Stimulated activated CD4-positive, alpha-beta T cell treated with anti-CD3 and anti-CD28 coated beads, Interleukin-15, amount 100 ng/mL, for 24 hours (primary cell): ENCODE data around the gene COL26A1.
"Not testable (repeated sequence)": the region's sequence is repeated elsewhere in the genome, so short reads cannot be mapped to it uniquely, and the experiment has no call there.

Source experiments
- DNase-seq: peaks from one replicate; pipeline ENCODE4 v3.0.0-alpha.2; 2020

The COL26A1 gene

GRCh38 chr7:101362334-101363195 is at the start of gene COL26A1:
TSS of gene COL26A1 (plus strand) at chr7:101362875. CDS start at chr7:101363033, 158 bp downstream.
- peak; percentile 36 for DNase-seq

GRCh38 chr7:101315336-101315735 is 47.3 kb upstream of the COL26A1 start:
- peak; percentile 68 for DNase-seq

GRCh38 chr7:101319401-101319800 is 43.3 kb upstream of the COL26A1 start:
- no peak for DNase-seq

GRCh38 chr7:101321491-101322401 is 40.9 kb upstream of the COL26A1 start, which contains the start of gene IFT22:
TSS of gene IFT22 (minus strand) at chr7:101321812. CDS start at chr7:101321709, 103 bp downstream.
- DNase-seq = peak; percentile 93

GRCh38 chr7:101328159-101328558 is 34.5 kb upstream of the COL26A1 start:
- no peak for DNase-seq

- no peak for DNase-seq
Measured at GRCh38 chr7:101330011-101330484, 32.6 kb upstream of the COL26A1 start.

GRCh38 chr7:101332026-101332425 is 30.6 kb upstream of the COL26A1 start:
- no peak for DNase-seq

GRCh38 chr7:101333912-101334311 is 28.8 kb upstream of the COL26A1 start:
- no peak for DNase-seq

GRCh38 chr7:101340379-101340778 is 22.3 kb upstream of the COL26A1 start:
- DNase-seq = no peak

- DNase-seq = no peak
Measured at GRCh38 chr7:101342892-101343291, 19.8 kb upstream of the COL26A1 start.

- DNase-seq = no peak
Measured at GRCh38 chr7:101347477-101347876, 15.2 kb upstream of the COL26A1 start.

- DNase-seq = not testable (repeated sequence)
Measured at GRCh38 chr7:101348456-101349067, 14.1 kb upstream of the COL26A1 start.

- DNase-seq = not testable (repeated sequence)
Measured at GRCh38 chr7:101349300-101349699, 13.4 kb upstream of the COL26A1 start.

- DNase-seq = no peak
Measured at GRCh38 chr7:101352920-101353308, 9.8 kb upstream of the COL26A1 start.

- DNase-seq = no peak
Measured at GRCh38 chr7:101357433-101357832, 5.2 kb upstream of the COL26A1 start.

- no peak for DNase-seq
Measured at GRCh38 chr7:101363196-101363733, 590 bp downstream of the COL26A1 start.

- peak; percentile 76 for DNase-seq
Measured at GRCh38 chr7:101363734-101364374, 1.2 kb downstream of the COL26A1 start.

- no peak for DNase-seq
Measured at GRCh38 chr7:101365956-101366355, 3.3 kb downstream of the COL26A1 start.

GRCh38 chr7:101367676-101368075 is 5.0 kb downstream of the COL26A1 start:
- DNase-seq = no peak

GRCh38 chr7:101368422-101369165 is 5.9 kb downstream of the COL26A1 start:
- DNase-seq = no peak

- no peak for DNase-seq
Measured at GRCh38 chr7:101370836-101371235, 8.2 kb downstream of the COL26A1 start.
